ENCODE results near the gene CCDC82.

CCDC82 gene

GRCh38 chr11:96309016-96309642 is 80.6 kb downstream of the CCDC82 start:
- DNase-seq (ENCODE audit: extremely low read depth in 1 of 2, low read depth in 1 of 2) = no peak

- DNase-seq (ENCODE audit: extremely low read depth in 1 of 2, low read depth in 1 of 2) = no peak
Measured at GRCh38 chr11:96307776-96308140, 82.0 kb downstream of the CCDC82 start.

GRCh38 chr11:96306933-96307775 is 82.6 kb downstream of the CCDC82 start:
- no peak for DNase-seq (ENCODE audit: extremely low read depth in 1 of 2, low read depth in 1 of 2)

GRCh38 chr11:96306600-96306932 is 83.1 kb downstream of the CCDC82 start:
- DNase-seq (ENCODE audit: extremely low read depth in 1 of 2, low read depth in 1 of 2) = no peak

GRCh38 chr11:96306071-96306470 is 83.6 kb downstream of the CCDC82 start:
- no peak for DNase-seq (ENCODE audit: extremely low read depth in 1 of 2, low read depth in 1 of 2)

GRCh38 chr11:96303980-96304379 is 85.7 kb downstream of the CCDC82 start:
- DNase-seq (ENCODE audit: extremely low read depth in 1 of 2, low read depth in 1 of 2) = no peak

- DNase-seq (ENCODE audit: extremely low read depth in 1 of 2, low read depth in 1 of 2) = no peak
Measured at GRCh38 chr11:96303064-96303463, 86.6 kb downstream of the CCDC82 start.

All from activated CD8-positive, alpha-beta memory T cell treated with anti-CD3 and anti-CD28 coated beads for 1 hour (primary cell).